Stimulated activated CD8-positive, alpha-beta memory T cell treated with anti-CD3 and anti-CD28 coated beads, Interleukin-7, amount 100 ng/mL, for 4 hours (primary cell): Measurements from ENCODE around the gene VAV1.
"Not testable (repeated sequence)": the region's sequence is repeated elsewhere in the genome, so short reads cannot be mapped to it uniquely, and the experiment has no call there.

Source experiments
- DNase-seq, 2 donors: peaks; one replicate each; pipeline ENCODE4 v3.0.0-alpha.2; 2020; ENCODE audit warnings: low read depth in 2 of 2

Gene VAV1

DNA sequence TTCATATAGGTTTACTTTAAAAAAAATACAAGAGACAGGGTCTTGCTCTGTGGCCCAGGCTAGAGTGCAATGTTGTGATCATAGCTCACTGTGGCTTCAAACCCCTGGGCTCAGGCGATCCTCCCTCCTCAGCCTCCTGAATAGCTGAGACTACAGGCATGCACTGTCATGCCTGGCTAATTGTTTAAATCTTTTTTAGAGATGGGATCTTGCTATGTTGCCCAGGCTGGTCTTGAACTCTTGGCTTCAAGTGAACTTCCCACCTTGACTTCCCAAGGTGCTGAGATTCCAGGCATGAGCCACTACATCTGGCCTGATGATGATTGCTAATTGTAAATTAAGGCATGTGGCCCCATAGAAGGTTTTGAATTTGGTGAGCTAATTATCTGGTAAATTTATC is 79.5 kb downstream of the VAV1 start:
- no peak for DNase-seq

DNA sequence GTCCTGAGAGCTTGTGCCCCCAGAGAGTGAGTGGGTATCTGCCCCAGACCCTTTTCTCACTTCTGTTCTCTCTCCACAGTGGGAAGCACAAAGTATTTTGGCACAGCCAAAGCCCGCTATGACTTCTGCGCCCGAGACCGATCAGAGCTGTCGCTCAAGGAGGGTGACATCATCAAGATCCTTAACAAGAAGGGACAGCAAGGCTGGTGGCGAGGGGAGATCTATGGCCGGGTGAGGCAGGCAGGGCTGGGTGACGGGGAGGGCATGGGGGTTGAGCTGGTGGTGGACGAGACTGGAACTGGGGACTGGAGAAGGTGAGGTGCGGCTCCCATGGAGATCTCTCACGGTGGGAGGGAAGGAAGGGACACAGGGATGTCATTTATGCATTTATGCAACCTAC is 81.4 kb downstream of the VAV1 start:
- no peak for DNase-seq

DNA sequence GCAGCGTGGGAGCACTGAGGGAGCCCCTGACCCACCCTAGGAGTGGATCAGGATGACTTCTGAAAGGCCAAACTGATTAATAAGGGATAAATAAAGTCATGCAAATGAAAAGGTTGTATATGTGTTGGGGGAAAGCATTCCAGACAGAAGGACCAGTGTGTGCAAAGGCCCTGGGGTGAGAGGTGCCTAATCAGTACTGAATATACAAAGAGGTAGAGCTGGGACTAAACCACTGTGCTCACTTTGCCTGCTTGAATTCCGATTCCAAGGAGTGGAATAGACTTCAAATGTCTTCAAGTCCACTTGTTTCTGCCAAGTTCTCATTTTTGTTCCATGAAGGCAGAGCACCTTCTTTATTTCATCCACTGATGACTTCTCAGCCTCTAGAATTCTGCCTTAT is 82.2 kb downstream of the VAV1 start:
- DNase-seq = no peak

DNA sequence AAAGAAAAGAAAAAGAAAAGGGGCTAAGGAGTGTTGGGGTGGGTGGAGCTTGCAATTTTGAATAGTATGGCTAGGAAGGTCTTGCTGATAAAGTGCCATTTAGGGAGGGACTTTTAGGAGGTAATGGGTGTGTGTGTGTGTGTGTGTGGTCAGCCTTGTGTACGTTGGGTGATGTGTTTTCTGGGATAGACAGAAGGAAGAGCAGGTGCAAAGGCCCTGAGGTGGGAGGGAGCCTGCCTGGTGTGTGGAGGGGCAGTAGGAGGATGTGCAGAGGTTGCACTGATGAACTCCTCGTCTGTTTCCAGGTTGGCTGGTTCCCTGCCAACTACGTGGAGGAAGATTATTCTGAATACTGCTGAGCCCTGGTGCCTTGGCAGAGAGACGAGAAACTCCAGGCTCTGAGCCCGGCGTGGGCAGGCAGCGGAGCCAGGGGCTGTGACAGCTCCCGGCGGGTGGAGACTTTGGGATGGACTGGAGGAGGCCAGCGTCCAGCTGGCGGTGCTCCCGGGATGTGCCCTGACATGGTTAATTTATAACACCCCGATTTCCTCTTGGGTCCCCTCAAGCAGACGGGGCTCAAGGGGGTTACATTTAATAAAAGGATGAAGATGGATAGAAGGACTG is 84.4 kb downstream of the VAV1 start:
- no peak for DNase-seq

DNA sequence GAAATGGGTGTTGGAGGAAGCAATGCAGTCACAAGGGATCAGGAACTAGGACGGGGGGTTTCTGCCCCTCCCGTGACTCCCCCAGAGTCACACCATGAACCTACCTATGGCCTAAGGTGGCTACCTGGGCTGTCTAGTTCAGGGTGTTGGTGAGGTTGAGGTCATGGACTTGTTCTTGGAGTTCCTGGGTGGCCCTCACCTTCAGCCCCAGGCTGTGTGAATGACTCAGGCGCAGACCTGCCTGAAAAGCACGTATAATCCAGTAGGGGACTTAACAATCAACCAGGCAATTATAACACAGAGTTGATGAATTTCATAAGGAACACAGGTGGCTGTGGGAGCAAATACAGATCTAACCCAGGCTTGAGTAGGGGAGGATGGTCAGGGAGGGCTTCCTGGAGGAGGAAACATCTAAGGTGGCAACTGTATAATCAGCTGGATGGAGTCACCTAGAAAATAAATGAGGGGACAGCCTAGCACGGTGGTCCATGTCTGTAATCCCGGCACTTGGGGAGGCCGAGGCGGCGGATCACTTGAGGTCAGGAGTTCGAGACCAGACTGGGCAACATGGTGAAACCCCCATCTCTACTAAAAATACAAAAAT is 89.3 kb downstream of the VAV1 start:
- no peak for DNase-seq

DNA sequence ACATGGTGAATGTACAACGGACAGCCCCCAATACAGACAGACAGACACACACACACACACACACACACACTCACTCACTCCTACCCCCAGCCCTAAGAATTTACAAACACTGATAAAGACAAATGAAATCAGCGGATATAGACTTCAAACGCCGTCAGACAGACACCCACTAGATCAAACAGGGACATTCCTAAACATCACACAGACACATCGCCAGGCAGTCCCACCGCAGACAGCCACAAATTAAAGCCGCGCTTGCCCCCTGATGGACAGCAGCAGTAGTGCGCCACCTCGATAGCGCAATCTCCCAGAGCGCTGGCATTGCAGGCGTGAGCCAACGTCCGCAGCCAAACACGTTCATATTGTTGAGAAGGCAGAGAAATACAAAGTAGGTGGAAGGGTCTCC is 90.2 kb downstream of the VAV1 start:
- DNase-seq = peak; percentile 80 to 88

DNA sequence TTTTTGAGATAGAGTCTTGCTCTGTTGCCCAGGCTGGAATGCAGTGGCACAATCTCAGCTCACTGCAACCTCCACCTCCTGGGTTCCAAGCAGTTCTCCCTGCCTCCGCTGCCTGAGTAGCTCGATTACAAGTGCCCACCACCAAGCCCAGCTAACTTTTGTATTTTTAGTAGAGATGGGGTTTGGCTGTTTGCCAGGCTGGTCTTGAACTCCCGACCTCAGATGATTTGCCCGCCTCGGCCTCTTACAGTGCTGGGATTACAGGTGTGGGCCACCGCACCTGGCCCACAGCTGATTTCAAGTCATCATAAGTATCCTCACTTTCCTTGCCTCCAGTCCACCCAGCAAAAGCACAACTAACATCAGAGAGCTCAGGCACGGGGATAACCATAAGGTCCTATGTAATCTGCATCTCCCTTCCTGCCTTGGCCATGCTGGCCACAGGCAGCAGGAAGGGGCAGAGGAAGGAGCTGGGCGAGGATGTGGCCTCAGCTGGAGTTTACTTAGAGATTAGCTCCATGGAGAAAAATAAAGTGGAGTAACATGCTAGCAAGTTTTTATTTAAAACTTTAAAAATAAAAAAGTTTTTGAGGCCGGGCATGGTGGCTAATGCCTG is 91.9 kb downstream of the VAV1 start:
- DNase-seq = no peak

DNA sequence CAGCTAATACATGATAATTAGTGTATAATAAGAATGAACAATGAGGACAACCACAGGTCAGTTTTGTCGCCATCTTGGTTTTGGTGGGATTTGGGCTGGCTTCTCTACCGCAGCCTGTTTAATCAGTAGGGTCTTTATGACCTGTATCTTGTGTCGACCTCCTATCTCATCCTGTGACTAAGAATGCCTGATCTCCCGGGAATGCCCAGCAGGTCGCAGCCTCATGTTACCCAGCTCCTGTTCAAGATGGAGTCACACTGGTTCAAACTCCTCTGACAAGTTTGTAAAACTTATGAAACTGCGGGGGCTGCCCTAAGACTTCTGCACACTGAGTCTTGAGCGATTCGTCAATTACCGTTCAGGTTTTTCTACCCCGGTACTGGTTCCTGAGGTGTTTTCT is 93.3 kb downstream of the VAV1 start:
- DNase-seq = no peak

DNA sequence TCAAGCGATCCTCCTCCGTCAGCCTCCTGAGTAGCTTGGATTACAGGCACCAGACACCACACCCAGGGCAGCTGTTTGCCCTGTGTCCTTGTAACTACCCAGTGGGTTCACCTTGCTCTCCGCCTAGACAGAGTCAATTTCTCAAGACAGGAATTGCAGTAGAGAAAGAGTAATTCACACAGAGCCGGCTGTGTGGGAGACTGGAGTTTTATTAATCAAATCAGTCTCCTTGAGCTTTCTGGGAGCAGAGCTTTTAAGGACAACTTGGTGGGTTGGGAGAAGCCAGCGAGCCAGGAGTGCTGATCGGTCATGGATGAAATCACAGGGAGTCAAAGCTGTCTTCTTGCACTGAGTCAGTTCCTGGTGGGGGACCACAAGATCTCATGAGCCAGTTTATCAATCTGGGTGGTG is 94.2 kb downstream of the VAV1 start:
- DNase-seq = no peak

DNA sequence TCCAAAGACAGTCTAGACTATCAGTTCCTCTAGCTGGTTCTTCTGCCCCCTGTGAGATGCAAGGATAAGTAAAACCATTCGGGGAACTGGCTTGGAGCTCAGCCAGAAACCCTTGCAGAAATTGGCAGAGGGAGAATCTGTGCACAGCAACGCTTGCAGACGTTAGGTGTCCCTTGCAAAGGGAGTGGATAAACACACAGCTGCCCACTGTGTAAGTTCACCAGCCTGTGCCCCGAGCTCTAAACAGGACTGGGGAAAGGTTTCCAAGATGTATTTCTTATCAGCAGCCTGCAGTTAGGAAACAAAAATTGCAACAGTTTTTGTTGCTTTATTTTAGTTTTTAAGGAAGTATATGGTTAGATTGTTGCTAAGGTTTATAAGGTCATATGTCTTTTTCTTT is 95.8 kb downstream of the VAV1 start:
- DNase-seq = no peak

DNA sequence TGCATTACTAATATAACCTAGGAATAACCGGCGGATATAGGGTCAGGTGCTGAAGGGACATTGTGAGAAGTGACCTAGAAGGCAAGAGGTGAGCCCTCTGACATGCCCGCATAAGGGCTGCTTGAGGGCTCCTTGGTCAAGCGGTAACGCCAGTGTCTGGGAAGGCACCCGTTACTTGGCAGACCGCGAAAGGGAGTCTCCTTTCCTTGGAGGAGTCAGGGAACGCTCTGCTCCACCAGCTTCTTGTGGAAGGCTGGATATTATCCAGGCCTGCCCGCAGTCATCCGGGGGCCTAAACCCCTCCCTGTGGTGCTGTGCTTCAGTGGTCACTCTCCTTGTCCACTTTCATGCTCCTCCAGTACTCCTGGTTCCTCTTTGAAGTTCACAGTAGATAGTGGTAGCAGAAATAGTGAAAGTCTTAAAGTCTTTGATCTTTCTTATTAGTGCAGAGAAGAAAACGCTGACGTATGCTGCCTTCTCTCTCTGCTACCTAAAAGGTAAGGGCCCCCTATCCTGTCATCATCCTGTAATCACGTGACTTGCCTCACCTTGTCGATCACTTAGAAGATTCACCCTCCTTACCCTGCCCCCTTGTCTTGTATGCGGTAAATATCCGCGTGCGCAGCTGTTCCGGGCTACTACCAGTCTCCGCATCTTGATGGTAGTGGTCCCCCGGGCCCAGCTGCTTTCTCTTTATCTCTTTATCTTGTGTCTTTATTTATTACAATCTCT is 96.8 kb downstream of the VAV1 start:
- not testable (repeated sequence) for DNase-seq

DNA sequence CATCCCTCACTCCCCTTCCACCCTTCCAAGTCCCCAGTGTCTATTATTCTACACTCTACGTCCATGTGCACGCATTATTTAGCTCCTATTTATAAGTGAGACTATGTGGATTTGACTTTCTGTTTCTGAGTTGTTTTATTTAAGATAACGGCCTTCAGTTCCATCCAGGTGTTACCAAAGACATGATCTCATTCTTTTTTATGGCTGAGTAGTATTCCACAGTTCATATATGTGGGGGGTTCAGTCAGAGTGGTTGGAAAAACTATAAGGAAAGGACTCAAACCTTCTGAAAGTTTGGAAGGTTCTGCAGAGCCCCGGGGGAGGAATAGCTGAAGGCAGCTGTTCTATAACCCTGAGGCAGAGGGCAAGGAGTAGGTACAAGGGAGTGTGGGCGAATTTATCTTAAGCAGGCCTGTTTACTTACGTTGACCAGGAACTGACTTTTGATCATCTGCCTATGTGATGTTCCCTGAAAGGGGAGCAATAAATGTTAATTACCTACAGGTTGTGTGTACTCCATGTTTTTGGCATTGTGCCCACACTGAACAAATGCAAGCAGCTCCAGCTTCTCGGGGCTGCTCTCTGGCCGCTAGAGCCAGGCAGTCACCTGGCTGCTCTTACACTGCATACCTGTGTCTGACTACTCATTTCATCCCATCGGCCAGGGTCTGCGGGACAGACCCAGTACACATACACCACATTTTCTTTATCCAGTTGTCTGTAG is 101.4 kb downstream of the VAV1 start:
- DNase-seq = no peak

DNA sequence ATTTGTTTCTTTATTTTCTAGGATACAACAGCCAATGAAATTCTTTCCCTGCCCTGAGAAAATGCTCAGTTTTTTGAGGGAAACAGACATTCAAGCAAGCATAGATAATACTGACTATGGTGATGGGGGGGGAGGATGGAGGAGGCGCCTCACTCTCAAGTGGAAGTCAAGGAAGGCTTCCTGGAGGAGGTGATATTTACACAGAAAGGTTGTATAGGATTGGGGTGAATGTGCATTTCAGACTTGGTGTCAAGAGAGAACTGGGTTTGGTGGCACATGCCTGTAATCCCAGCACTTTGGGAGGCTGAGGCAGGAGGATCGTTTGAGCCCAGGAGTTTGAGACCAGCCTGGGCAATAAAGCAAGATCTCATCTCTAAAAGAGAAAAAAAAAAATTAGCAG is 102.7 kb downstream of the VAV1 start:
- DNase-seq = no peak

DNA sequence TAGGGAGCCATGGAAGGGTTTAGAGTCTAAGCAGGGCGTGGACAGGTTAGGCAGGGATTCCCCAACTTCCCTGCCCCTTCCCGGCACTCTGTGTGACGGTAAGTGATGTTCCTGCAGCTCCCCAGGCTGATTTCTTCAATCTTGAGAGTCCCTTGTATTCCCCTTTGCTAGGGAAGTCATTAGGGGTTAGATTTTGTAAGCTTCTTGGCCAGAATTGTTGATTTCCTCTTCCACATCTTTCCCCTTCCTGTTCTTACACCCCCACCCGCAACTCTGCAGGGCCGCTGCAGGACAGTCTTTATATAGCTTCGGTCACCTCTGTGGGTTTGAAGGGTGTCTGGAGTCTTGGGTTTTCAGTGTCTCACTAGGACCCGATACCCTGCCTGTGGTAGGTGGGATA is 104.2 kb downstream of the VAV1 start:
- DNase-seq = no peak

DNA sequence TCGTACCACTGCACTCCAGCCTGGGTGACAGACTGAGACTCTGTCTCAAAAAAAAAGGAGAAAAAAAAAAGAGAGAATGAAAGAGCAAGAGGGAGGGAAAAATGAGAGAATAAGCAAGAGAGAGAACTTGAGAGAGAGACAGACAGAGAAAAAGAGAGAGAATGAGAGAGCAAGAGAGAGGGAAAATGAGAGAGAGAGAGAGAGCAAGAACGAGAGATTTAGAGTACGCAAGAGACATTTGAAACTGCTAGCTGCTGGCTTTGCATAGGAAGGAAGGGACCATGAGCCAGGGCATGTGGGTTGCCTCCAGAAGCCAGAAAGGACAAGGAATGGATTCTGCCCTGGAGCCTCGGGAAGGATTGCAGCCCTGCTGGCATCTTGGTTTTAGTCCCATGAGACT is 105.3 kb downstream of the VAV1 start:
- no peak for DNase-seq

DNA sequence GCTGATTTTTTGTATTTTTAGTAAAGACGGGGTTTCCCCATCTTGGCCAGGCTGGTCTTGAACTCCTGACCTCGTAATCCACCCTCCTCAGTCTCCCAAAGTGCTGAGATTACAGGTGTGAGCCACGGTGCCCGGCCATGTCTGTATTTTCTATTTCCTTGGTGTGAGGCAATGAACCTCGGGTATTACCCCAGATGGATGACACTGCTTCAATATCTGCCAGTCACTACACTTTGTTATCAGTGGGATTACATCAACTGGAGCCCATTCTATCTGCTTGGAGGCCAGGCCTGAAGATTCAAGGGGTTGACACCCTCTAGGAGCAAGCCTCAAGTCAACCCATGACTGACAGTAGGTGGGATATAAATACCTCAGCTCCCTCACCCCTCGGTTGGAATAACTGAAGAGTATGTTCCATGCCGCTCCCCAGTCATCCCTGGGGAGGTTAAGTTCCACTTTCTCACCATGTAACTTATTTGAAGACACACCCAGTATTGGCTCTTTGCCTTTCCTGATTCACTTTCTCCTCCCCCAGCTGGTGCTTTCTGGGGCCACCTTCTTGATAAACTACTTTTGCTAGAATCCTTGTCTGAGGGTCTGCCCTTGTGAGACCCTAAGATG is 113.9 kb downstream of the VAV1 start:
- DNase-seq = no peak

DNA sequence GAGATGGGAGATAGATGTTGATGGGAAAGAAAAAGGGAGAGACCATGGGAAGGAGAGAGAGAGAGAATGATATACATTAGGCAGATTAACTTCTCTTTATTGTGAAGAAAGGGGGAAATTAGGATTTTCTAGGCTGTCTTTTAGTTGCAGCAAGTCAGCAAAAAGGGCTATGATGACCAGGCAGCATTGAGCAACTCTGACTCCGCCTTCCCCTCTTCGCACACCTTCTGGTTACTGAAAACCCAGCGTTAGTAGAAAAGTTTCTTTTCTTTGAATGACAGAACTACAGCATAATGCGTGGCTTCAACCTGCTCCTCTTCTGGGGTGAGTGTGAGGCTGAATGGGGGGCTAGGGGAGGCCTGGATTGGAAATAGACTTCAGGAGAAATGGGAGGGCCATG is 114.8 kb downstream of the VAV1 start, which contains the start of gene ADGRE1:
Gene ADGRE1, plus strand, starts transcription at position 264 of the 400 bp plus-strand sequence. Its CDS starts 30 bp downstream, at position 294.
- DNase-seq = no peak

DNA sequence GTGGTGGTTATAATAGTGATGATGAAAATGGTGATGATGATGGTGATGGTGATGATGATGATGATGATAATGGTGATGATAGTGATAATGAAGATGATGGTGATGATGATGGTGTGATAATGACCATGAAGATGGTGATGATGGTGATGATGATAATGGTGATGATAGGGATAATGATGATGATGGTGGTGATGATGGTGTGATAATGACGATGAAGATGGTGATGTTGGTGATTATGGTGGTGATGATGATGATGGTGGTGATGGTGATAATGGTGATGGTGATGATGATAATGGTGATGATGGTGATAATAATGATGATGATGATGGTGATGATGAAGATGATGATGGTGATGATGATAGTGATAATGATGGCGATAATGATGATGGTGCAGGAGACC is 116.5 kb downstream of the VAV1 start:
- DNase-seq = no peak

DNA sequence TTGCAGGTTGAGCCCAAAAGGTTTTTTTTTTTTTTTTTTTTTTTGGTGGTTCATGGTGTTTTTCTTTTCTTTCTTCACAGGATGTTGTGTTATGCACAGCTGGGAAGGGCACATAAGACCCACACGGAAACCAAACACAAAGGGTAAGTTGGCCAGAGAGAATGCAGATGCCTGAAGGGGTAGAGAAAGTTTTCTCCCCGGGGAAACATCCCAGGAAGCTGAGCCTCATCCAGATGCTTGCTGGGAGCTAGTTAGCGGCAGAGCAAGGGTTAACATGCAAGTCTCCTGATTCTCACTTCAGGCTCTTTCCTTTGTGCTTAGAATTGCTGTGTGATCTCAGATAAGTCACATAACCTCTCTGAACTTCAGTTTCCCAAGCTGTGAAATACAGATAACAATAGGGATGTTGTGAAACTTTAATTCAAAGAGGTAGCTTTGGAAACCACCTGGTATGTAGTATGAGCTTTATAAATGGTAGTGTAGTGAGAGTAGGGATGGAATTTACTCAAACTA is 117.9 kb downstream of the VAV1 start:
- no peak for DNase-seq

DNA sequence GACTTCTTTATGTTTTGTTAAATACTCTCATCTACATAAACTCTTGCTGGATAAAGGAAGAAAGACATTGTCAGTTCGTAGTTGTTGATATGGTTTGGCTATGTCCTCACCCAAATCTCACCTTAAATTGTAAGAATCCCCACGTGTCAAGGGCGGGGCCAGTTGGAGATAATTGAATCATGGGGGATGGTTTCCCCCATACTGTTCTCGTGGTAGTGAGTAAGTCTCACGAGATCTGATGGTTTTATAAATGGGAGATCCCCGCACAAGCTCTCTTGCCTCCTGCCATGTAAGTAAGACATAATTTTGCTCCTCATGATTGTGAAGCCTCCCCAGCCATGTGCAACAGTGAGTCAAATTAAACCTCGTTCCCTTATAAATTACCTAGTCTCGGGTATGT is 118.4 kb downstream of the VAV1 start:
- no peak for DNase-seq

DNA sequence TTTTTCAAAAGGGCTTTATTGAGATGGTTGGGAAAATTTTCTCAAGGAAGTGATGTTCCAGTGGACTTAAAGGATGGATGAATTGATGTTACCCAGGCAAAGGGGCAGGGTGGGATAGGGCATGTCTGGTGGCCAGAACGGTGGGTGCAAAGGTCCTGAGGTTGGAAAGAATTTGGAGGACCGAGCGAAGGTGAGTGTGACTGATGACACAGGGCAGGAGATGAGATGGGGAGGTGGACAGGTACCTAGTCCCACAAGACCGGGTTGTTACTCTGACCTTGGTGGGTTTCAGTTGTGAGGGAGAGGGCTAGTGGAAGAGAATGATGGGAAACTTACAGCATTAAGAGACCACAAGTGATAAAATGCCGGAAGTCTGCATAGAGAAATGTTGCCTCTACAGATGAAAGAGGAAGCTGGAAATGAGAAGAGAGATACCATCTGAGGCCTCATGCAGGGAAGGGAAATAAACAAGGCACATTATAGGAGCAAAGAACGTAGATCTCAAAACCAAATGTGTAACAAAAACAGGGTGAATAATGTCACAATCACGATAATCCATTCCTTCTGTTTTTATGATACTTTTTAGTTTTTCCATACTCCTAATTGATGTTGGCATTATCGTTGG is 119.4 kb downstream of the VAV1 start:
- no peak for DNase-seq
